Stomach (tissue), 9 donors: ENCODE data around the gene SNTG2. TPM values are rescaled to one million over a fixed set of nuclear protein-coding genes. Genes with fewer than 3 reads are reported as not detected.

Source experiments
- DNase-seq, 2 donors: peaks; one replicate each; pipeline versions ENCODE4 v3.0.0 to v3.0.0-alpha.2; 2013 to 2019
- H3K27ac ChIP-seq, 5 donors: fragments of 200-600 bp in 4 of 5; sonication (generic) in 4 of 5; one replicate each; pipeline ENCODE4 v1.5.1; 2013 to 2019; ENCODE audit warnings: mild to moderate bottlenecking in 1 of 5, moderate library complexity in 1 of 5
- H3K27me3 ChIP-seq, 3 donors: fragments of 200-600 bp; sonication (generic); one replicate each; pipeline ENCODE4 v1.5.1; 2017 to 2019; ENCODE audit warnings: mixed run types in 1 of 3
- H3K36me3 ChIP-seq, 4 donors: fragments of 200-600 bp; sonication (generic); 1 replicate in 3 of 4; 2 replicates in 1 of 4; pipeline ENCODE4 v1.5.1; 2016 to 2019
- H3K4me1 ChIP-seq, 4 donors: fragments of 200-600 bp; sonication (generic); one replicate each; pipeline ENCODE4 v1.5.1; 2016 to 2019
- H3K4me3 ChIP-seq, 4 donors: fragments of 200-600 bp; sonication (generic) in 3 of 4; one replicate each; pipeline ENCODE4 v1.5.1; 2016 to 2019; ENCODE audit warnings: mild to moderate bottlenecking in 1 of 4
- H3K9me3 ChIP-seq, 4 donors: fragments of 200-600 bp; sonication (generic); one replicate each; pipeline ENCODE4 v1.5.1; 2016 to 2019
- CTCF ChIP-seq, 7 experiments: fragments of 450-650 bp in 4 of 7; fragments of 200-600 bp in 3 of 7; sonication (generic) in 3 of 7; IDR thresholded peaks; one replicate each; pipeline ENCODE4 v1.5.1; 2016 to 2019; ENCODE audit warnings: antibody characterized with exemption in 7 of 7, control low read depth in 2 of 7, mild to moderate bottlenecking in 1 of 7
- EP300 ChIP-seq: sonication (generic); formaldehyde crosslinking; IDR thresholded peaks from one replicate; pipeline ENCODE4 v1.6.1; 2017; ENCODE audit warnings: antibody characterized with exemption
- POLR2A ChIP-seq, 4 donors: fragments of 450-650 bp; IDR thresholded peaks; one replicate each; pipeline ENCODE4 v1.6.1; 2016; ENCODE audit warnings: antibody characterized with exemption in 4 of 4, control low read depth in 2 of 4, mild to moderate bottlenecking in 1 of 4, moderate library complexity in 1 of 4
- POLR2AphosphoS5 ChIP-seq, 3 donors: sonication (generic); formaldehyde crosslinking; IDR thresholded peaks; one replicate each; pipeline ENCODE4 v1.6.1; 2016; ENCODE audit warnings: antibody characterized with exemption in 3 of 3
- WGBS, 5 donors: extraction: QIAGEN DNeasy Blood & Tissue Kit in 3 of 5; methylation state at CpG; one replicate each; pipeline versions ENCODE4 v1.1.5 to v1.1.7; 2013 to 2018; 5-methylcytosine and 5-hydroxymethylcytosine counted together
- intact Hi-C: fragments of 100-400 bp; cut with DNase I; formaldehyde crosslinking; loops from one replicate; pipeline ENCODE4 v1.15.1; 2023; ENCODE audit warnings: low total_unique reads
- polyA plus RNA-seq, 3 donors: library from polyadenylated mRNA; stranded (reverse); fragments of 200-250 nt; gene quantifications; one replicate each; pipeline ENCODE4 v1.2.3, GENCODE V29; 2013
- total RNA-seq, 5 donors: library from RNA; depleted of rRNA; stranded (reverse); fragments of >200 nt; gene quantifications; one replicate each; pipeline versions ENCODE4 v1.1.0 to v1.2.3, GENCODE V29; 2014 to 2016
- donor health status: healthy with polysubstance abuse.
- donor health status: Bipolar disorder and iron deficiency.
- donor health status: healthy.

Gene SNTG2
- total and polyA plus RNA-seq, 8 donors: 0.68 to 19.6 (median 5.3) TPM; not detected in 1

GRCh38 chr2:1115843-1116539 is 165.3 kb downstream of the SNTG2 start:
- 70 to 83% (median 76%) methylated on average over 12 of the region's 12 CpGs for WGBS, 5 donors
- H3K36me3 ChIP-seq: no peaks in the 10 kb centered on the region
- H3K4me1 ChIP-seq: no peaks in the 10 kb centered on the region
- no peak overlapping the region for H3K4me3 ChIP-seq
- H3K27ac ChIP-seq: no peak overlapping the region
- intact Hi-C loops: no loop called here
- peaks cover 0 to 13% (median 0%) of the 10 kb centered on the region in 4 donors for H3K9me3 ChIP-seq
- TF ChIP-seq POLR2A (IDR thresholded peaks at IDR 0.05): no peak
- TF ChIP-seq EP300: no peak
- TF ChIP-seq CTCF (IDR thresholded peaks at IDR 0.05): no peak
- no peak for TF ChIP-seq POLR2AphosphoS5 (IDR thresholded peaks at IDR 0.05)
- no peak for DNase-seq
- no peaks in the 10 kb centered on the region for H3K27me3 ChIP-seq

- Histone ChIP-seq H3K27ac (no peak overlapping the region), H3K4me3 (no peak overlapping the region), H3K27me3 (no peaks in the 10 kb centered on the region), H3K36me3 (no peaks in the 10 kb centered on the region), H3K9me3 (peaks cover 0 to 13% (median 0%) of the 10 kb centered on the region in 4 donors), H3K4me1 (no peaks in the 10 kb centered on the region)
- intact Hi-C loops: no loop called here
- WGBS, 5 donors: 76 to 92% (median 87%) methylated on average over 4 to 5 of the region's 5 CpGs
- DNase-seq: no peak
- TF ChIP-seq POLR2A (IDR thresholded peaks at IDR 0.05) (no peak), EP300 (no peak), POLR2AphosphoS5 (IDR thresholded peaks at IDR 0.05) (no peak), CTCF (IDR thresholded peaks at IDR 0.05) (no peak)
These were observed 166.9 kb downstream of the SNTG2 start for GRCh38 chr2:1117569-1117968.

- intact Hi-C loops: no loop called here
- Histone ChIP-seq H3K4me3 (no peak overlapping the region), H3K9me3 (no peaks in the 10 kb centered on the region), H3K36me3 (no peaks in the 10 kb centered on the region), H3K27ac (no peak overlapping the region), H3K4me1 (no peaks in the 10 kb centered on the region), H3K27me3 (no peaks in the 10 kb centered on the region)
- TF ChIP-seq CTCF (IDR thresholded peaks at IDR 0.05): no peak
- 61 to 81% (median 70%) methylated on average over 1 of the region's 1 CpG for WGBS, 5 donors
- DNase-seq: no peak
These were observed 174.6 kb downstream of the SNTG2 start for GRCh38 chr2:1125217-1125616.

DNA sequence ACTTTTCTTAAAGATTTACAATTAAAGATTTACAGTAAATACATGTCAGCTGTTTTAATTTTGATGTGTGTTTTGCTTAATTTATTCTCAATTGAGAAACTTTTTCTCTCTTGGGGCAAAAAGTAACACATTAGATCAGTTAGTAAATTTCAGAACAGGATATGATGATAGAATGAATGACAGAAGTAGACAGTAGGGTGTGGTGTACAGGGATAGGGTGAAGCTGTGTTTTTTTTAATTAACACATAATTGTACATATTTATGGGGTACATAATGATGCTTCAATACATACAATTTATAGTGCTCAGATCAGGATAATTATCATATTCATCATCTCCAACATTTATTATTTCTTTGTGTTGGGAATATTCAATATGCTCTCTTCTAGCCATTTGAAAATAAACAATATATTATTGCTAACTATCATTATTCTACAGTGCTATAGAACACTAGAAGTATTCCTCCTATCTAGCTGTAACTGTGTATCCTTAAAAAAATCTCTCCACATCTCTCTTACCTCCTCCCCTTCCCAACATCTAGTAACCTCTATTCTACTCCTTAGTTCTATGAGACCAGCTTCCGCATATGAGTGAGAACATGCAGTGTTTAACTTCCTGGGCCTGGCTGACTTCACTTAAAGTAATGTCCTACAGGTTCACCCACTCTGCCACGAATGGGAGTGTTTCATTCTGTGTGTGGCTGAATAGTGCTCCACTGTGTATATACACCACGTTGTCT is 175.2 kb downstream of the SNTG2 start:
- Histone ChIP-seq H3K4me3 (no peak overlapping the region), H3K9me3 (no peaks in the 10 kb centered on the region), H3K27me3 (no peaks in the 10 kb centered on the region), H3K4me1 (no peaks in the 10 kb centered on the region), H3K27ac (no peak overlapping the region), H3K36me3 (no peaks in the 10 kb centered on the region)
- 59 to 73% (median 65%) methylated on average over 3 of the region's 3 CpGs for WGBS, 5 donors
- no peak for TF ChIP-seq POLR2AphosphoS5 (IDR thresholded peaks at IDR 0.05)
- no peak for DNase-seq
- intact Hi-C loops: no loop called here

DNA sequence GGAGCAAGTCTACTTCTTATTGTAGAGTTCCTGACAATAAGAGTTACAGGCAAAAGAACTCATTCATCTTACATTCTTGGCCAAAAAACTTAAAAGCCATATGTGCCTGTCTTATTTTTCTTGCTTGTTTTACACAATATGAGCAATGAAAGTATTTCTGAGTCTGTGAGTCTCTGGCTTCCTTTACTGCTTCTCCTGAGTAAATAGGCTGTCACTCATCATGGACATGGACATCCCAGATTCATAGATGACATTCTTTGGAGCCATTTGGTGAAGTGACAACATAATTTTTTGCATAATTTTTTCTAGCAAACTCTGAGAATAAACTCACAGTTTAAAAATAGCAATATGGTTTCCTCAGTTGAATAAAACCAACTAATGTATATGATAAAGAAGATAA is 179.3 kb downstream of the SNTG2 start:
- Histone ChIP-seq H3K36me3 (no peaks in the 10 kb centered on the region), H3K4me1 (no peaks in the 10 kb centered on the region), H3K9me3 (no peaks in the 10 kb centered on the region), H3K4me3 (no peak overlapping the region), H3K27ac (no peak overlapping the region), H3K27me3 (peaks cover 0 to 11% (median 0%) of the 10 kb centered on the region in 3 donors)
- intact Hi-C loops: no loop called here
- no peak for TF ChIP-seq POLR2A (IDR thresholded peaks at IDR 0.05)
- no peak for TF ChIP-seq POLR2AphosphoS5 (IDR thresholded peaks at IDR 0.05)
- no peak for TF ChIP-seq EP300
- no peak for TF ChIP-seq CTCF (IDR thresholded peaks at IDR 0.05)
- DNase-seq: no peak
